Umbilical cord (tissue), 2 donors: ENCODE measurements around the gene PRR7. TPM values are rescaled to one million over a fixed set of nuclear protein-coding genes. Genes with fewer than 3 reads are reported as not detected.

Experiments used
- DNase-seq: peaks from one replicate; pipeline ENCODE4 v3.0.0-alpha.2; 2015; ENCODE audit warnings: low spot score
- total RNA-seq: library from RNA; depleted of rRNA; stranded (reverse); fragments of >200 nt; gene quantifications from one replicate; pipeline ENCODE4 v1.2.3, GENCODE V29; 2014; ENCODE audit warnings: low replicate concordance; ENCODE audit not compliant: insufficient read depth

Gene PRR7
- total RNA-seq, 1 donor from 2014 or later: not detected

DNA sequence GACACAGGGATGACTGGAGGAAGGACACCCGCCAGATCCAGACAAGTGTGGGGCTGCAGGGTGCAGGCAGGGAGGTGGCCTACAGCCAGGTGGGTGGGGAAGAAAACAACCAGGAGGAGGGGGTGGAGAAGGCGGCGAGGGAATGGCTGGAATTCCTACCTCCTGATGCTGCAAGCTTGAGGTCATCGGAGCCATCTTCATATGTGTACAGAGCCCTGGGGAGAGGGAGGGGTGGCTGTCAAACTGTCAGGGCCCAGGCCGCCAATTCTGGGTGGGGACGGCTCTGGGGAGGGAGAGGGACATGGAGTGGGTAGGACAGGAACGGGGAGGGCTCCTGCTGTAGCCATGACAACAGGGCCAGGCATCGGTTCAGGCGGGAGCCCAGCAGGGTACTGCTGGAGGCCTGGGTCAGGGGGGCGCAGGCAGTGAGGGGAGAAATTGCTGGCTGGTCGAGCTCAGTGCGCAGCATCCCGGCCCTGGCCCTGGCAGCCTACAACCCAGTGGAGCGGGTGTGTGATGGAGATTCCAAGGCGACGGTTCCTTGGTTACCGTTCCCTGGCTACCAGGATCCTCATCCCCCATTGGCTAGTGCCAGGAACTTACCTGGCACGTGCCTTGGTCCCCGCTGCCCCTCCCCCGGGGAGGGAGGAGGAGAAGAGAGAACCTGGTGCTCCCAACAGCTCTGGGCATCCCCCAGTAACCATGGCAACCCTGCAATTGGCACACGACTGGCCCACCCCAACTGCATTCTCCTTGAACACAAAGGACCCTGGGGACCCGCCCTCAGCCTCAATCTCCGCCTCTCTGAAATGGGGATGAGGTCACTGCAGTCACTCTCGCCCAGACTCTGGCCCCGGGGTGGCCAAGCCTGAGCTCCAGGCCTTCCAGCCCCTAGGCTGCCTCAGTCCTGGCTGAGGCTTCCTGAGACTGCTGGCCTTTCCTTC, 22.3 kb downstream of the PRR7 start:
- DNase-seq: no peak

DNA sequence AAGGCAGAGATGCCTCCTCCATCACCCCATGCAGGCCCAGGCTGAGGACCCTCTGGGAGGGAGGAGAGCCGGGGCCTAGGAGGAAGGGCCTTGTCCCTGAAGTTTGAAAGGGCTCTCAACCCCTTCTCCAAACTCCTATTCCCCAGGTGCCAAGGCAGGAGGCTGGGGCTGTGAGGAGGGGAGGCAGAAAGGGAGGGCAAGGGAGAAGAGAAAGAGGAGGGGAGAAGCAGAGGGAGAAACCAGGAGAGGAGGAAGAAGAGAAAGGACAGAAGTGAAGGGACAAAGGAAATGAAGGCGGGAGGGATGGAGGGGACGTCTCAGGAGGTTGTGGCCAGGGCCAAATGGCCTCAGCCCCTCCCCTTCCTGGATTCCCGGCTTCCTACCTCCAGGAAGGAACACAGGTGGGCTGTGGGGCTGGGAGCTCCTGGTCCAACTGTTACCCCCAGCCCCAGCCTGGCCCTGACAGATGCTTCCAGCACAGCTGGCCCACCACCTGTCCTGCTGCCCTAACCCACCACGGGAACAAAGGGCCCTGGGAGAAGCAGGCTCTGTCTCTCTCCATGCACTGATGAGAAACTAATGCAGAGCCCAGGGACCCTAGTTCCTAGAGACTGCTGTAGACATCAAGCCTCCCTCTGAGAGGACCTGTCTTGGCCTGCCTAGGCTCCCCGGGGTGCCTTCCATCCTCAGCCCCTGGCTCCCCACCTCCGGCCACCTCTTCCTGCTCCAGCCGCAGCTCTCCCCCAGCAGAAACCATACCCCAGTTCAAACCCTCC, 23.3 kb downstream of the PRR7 start:
- no peak for DNase-seq

DNA sequence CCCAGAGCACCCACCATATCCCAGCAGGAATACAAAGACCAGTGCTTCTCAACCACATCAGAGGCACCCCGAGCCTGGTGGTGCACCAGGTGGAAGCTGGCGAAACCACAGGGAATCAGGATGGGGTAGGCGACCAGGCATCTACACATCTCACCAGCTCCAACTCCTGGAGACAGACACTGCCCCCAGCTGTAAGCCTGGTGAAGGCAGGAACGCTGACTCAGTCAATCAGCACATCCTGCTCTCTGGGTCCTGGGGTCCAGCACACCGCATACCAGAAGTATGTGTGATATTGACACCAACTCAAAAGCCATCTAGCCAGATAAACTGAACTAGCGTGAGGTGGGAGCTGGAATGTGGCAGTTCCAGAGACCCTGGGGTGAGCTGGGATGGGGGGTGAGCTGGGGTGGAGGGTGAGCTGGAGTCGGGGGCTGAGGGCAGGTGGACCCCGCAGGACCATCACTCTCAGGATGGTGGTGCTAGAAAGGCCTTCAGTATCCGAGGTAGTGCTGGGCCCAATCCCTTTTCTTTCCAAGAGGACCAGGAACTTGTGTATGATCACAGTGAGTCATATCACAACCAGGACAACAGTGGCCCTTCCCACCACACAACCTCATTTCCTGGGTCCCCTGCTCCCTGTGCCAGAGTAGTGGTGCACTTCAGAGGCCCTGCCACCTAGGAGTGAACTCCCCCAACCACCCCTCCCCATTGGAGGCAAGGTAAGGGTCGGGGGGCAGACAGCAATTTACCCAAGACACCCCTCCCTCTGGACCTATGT, 24.3 kb downstream of the PRR7 start:
- DNase-seq: no peak

- no peak for DNase-seq
Observed at GRCh38 chr5:177471610-177472356, 25.2 kb downstream of the PRR7 start.

DNA sequence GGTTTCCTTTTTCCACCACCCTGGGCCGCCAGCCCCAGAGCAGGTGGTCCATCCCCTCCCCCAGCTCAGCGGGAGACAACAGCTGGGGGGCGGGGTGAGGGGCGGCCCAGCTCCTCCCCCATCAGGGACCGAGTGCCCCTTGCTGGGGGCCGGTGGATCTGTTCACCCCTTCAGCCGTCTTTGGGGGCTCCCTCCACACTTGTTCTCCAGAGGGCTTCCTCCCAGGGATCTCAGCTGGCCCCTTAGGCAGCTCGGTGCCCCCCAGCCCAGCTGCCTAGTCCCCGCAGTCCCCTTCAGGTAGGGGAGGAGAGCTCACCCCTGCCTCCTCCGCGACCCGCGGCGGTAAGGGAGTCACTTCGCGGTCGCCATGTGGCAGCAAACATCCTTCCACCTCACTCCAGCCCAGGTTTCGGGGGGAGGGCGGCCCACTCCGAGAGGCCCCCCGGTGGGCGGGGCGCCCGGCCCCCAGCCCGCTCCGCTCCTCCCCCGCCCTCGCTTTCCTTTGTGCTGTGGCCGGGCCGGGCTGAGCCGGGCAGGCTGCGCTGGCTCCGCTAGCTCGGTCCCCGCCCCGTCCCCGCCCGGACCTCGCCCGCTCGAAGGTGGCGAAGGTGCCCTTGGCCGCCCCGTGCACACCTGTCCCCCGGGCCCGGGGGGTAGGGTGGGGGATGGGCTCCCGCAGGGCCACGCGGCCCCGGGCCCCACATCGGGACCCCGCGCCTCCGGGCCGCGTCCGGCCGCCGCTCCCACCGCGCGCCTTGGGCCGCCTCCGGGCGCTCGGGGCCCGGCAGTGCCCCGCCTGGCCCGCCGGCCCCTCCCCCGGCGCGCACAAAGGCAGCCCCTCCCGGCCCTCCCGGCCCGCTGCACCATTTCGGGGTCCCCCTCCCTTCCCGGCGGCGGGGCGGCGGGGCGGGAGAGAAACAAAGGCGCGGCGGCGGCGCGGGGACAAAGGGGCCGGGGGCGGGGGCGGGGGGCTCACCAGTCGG, 26.1 kb downstream of the PRR7 start:
- no peak for DNase-seq

DNA sequence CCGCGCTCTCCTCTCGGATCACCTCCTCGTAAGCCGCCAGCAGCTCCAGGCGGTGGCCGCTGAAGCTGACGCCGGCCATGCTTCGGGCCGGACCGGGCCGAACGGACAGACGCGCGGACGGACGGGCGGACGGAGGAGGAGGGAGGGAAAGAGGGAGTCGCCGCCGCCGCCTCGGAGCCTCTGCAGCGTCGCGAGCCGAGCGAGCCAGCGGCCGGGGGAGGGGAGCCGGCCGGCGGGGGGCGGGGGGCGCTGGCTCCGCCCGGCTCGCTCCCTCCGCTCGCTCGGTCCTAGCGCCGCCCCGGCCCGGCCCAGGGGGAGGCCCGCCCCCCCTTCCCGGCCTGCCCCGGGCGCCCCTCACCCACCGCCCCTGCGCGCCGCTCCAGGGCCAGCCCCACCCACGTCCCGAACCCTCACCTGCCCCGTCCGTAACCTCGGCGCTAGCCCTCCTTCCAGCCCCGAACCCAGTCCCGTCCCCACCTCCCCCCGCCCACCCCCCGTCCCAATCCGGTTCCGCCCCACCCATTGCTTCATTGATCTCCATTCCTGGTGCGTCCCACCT, 26.9 kb downstream of the PRR7 start, which contains the start of gene DBN1:
Gene DBN1 (minus strand): TSS at position 192 of the 559 bp plus-strand sequence. CDS start 113 bp downstream, at position 79.
- DNase-seq: peak; percentile 69

GRCh38 chr5:177474002-177474476, 27.4 kb downstream of the PRR7 start:
- DNase-seq: no peak

DNA sequence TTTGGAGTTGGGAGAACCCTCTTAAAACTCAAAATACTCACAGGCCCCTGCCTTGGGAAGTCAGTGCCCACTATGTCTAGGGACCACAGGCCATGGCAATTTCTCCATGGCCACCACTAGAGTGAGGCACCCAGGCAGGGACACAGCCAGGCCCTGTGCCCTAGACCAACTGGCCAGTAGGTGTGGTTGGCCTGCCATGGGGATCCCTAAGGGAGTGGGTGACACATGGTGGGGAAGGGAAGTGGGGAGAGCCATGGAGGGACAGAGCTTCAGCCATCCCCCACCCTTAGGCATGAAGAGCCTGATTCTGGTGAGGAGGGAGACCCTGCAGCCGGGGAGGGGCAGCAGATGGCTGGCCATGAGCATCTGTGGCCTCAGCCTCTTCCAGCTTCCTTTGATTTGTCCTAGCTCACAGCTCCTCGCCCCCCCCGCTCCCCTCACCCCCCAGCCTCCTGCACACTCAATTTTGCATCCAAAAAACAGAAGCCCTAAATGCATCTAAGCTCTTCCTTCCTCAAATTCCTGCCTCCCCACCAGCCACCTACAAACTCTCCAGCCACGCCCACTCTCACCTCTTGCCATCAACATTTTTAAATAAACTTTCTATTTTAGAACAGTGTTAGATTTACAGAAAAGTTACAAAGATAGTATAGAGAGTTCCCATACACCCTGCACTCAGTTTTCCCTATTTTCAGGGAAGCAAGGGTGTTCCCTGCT, 28.4 kb downstream of the PRR7 start:
- DNase-seq: no peak

DNA sequence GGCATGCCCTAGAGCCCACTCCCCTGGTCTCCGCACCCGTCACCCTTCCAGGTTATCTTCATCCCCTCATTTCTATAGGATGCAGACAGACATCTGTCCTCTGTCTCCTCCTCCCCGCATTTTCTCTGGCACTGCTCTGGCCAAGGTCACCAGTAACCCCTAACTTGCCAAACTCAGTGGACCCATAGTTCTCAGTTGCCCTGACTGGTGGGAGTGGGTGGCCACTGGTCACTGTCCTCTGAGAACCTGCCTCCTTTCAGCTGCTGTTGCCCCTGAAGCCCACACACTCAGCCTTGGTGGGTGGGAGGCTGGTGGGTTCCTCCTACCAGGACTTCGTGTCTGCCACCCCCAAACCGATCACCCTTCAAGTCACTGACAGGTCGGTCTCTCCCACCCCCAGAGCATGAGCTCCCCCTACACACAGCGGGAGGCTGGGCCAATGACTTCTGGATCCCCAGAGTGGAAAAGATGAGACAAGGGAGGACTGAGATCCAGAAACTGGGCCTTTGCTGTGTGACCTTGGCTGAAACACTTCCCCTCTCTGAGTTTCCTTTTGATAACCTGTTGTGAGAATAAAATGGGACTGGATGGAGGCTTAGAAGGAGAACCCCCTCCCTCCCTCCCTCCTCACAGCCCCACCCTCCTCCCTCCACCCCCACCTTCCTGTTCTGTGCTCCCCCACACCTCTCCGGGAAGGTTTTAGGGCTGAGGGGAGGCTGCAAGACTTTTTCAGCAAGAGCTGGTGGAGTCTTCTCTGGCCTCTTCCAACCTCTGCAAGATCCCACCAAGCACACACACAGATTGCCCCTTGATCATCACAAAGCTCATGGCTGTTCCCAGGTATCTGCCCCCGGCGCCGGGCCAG, 29.2 kb downstream of the PRR7 start:
- DNase-seq: no peak

GRCh38 chr5:177476531-177477233, 30.1 kb downstream of the PRR7 start:
- peak; percentile 79 for DNase-seq

DNA sequence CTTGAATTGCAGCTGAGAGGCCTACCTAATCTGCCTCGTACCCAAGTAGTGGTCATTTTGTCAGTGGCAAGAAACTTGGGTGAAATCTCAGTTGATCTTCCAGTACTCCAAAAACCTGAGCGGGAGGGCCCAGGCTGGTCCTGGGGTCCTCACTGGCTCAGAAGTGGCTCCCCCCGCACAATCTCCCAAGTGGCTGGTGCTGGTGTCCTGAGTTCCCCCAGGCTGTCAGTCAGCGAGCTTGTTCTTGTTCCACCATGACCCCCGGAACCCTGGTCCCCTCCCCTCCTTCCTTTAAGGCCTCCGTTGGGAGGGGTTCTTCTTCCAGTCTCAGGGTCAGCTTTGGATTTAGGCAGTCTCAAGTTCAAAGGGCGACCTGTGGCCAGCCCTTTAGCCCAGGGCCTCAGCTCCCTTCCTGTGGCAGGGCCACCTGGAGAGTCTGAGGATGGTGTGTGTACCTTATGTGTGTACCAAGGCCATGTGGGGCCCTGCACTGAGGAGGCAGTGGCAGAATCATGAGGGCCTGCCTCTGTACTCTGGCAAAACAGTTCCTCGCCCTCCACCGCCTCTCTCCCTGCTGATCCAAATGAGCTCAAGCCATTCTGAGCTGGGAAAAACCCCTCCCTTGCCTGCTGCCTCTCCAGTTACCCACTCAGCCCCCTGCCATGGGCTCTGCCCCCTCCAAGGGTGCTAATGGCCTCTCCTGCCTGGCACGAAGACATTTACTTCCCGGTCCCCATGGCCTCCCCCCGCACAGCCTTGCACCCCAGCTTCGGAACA, 31.3 kb downstream of the PRR7 start:
- DNase-seq: no peak

- peak; percentile 88 for DNase-seq
Observed at GRCh38 chr5:177478711-177479646, 32.4 kb downstream of the PRR7 start.

DNA sequence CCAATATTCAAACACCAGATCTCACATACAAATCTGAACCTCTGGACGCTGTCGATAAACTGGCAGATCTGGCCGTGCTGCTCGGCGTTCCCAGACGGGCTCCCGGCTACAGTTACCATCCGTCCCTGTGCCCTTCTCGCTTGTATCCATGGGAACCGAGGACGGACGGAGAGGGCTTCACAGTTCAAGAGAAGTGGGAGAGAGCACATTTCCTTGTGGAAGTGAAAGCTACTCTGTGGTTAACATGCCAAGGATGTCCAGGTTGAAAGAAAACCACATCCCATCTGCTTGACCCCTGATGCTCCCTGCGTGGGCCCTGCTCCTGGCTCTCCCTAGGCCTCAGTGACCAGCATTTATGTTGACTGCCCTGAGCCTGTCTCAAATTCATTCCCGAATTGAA, 33.2 kb downstream of the PRR7 start:
- no peak for DNase-seq

DNA sequence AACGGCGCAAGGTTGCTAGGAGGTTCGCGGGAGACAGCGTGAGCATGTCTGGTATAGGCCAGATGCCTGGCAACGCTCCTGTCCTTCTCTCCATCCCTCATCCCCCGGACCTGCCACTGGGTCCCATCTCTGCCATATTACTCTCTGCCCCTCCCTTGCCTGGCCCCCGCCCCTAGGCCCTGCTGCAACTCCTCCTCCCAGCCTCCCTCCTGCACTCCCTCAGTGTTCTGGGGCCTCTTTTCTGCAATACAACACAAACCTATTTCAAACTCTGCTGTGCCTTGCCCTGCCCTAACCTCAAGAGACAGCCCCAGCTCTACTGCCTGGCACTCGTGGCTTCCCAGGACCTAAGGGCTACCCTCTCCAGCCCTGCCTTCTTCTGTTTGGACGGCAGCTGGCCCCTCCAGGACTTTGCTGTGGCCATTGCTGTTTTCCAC, 35.8 kb downstream of the PRR7 start:
- DNase-seq: no peak

DNA sequence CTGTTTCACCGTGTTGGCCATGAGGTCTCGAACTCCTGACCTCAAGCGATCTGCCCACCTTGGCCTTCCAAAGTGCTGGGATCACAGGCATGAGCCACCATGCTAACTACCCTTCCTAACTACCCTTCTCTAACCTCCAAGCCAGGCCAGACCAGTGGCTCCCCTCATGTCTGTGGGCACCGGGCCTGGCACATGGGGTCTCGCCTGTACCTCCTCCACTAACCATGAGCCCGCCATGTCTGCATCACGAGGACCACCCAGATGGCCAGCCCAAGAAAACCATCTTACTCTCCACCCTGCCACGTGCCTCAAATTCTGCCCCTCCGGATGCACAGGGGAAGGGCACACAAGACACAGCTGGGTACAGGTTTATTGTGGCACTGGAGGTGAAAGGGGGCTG, 36.4 kb downstream of the PRR7 start:
- no peak for DNase-seq
